Left ventricle myocardium inferior (tissue), 1 donor: ENCODE measurements around the gene CLCN1. TPM values are rescaled to one million over a fixed set of nuclear protein-coding genes. Genes with fewer than 3 reads are reported as not detected.

Experiments
- DNase-seq: peaks from one replicate; pipeline ENCODE4 v3.0.0-alpha.2; 2020
- H3K27ac ChIP-seq: fragments of 200-600 bp; replicated peaks from 2 replicates; pipeline ENCODE4 v1.8.0; 2021
- H3K27me3 ChIP-seq: fragments of 200-600 bp; 2 replicates; pipeline ENCODE4 v1.8.0; 2021; ENCODE audit warnings: low read depth
- H3K36me3 ChIP-seq: fragments of 200-600 bp; 2 replicates; pipeline ENCODE4 v1.8.0; 2021
- H3K4me1 ChIP-seq: fragments of 200-600 bp; 2 replicates; pipeline ENCODE4 v1.8.0; 2021
- H3K4me3 ChIP-seq: fragments of 200-600 bp; 2 replicates; pipeline ENCODE4 v1.8.0; 2021; ENCODE audit warnings: mild to moderate bottlenecking, moderate library complexity
- H3K9me3 ChIP-seq: fragments of 200-600 bp; replicated peaks from 2 replicates; pipeline ENCODE4 v1.8.0; 2021
- intact Hi-C: fragments of 100-400 bp; cut with micrococcal nuclease; formaldehyde crosslinking; loops from one replicate; pipeline ENCODE4 v1.11.0; 2022
- total RNA-seq: library from RNA; stranded (reverse); fragmentation: NEBNext Ultra II Directional; extraction: Animal tissue kit (Norgen Biotek cat#: 25700); gene quantifications from one replicate; pipeline ENCODE4 v1.2.1, GENCODE V29; 2021
- TF ChIP-seq, protein P1 (sequence below): fragments of 200-600 bp; IDR thresholded peaks from 2 replicates; pipeline ENCODE4 v1.8.0; 2021; ENCODE audit warnings: antibody characterized with exemption, mild to moderate bottlenecking, borderline replicate concordance
- donor health status: DM: no; HTN: yes; CAD: no; lungs with severe emphysema.

Gene CLCN1
- total RNA-seq, 1 donor from 2014 or later = not detected

DNA sequence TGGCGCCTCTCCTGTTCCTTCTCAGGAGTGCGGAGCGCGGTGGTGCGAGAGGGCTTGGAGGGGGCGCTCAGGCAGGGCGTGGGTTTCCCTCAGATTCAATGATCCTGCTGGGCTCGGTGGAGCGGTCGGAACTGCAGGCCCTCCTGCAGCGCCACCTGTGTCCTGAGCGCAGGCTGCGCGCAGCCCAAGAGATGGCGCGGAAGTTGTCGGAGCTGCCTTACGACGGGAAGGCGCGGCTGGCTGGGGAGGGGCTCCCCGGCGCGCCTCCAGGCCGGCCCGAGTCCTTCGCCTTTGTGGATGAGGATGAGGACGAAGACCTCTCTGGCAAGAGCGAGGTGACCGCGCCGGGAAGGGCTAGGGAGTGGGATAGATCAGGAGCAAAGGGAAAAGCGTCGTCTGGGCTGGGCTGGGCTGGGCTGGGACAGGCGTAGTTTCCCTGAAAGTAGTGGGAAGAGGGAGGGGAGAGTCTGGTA, 29.6 kb downstream of the CLCN1 start:
- TF ChIP-seq, protein P1, sequence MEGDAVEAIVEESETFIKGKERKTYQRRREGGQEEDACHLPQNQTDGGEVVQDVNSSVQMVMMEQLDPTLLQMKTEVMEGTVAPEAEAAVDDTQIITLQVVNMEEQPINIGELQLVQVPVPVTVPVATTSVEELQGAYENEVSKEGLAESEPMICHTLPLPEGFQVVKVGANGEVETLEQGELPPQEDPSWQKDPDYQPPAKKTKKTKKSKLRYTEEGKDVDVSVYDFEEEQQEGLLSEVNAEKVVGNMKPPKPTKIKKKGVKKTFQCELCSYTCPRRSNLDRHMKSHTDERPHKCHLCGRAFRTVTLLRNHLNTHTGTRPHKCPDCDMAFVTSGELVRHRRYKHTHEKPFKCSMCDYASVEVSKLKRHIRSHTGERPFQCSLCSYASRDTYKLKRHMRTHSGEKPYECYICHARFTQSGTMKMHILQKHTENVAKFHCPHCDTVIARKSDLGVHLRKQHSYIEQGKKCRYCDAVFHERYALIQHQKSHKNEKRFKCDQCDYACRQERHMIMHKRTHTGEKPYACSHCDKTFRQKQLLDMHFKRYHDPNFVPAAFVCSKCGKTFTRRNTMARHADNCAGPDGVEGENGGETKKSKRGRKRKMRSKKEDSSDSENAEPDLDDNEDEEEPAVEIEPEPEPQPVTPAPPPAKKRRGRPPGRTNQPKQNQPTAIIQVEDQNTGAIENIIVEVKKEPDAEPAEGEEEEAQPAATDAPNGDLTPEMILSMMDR = peak; percentile 58
- Histone ChIP-seq H3K27ac (no peak overlapping the region), H3K9me3 (no peaks in the 10 kb centered on the region), H3K4me1 (peaks cover 5% of the 10 kb centered on the region), H3K27me3 (peaks cover 57% of the 10 kb centered on the region), H3K36me3 (no peaks in the 10 kb centered on the region), H3K4me3 (peak overlapping the region; percentile 39)
- intact Hi-C loops = no loop called here
- DNase-seq = peak; percentile 29

DNA sequence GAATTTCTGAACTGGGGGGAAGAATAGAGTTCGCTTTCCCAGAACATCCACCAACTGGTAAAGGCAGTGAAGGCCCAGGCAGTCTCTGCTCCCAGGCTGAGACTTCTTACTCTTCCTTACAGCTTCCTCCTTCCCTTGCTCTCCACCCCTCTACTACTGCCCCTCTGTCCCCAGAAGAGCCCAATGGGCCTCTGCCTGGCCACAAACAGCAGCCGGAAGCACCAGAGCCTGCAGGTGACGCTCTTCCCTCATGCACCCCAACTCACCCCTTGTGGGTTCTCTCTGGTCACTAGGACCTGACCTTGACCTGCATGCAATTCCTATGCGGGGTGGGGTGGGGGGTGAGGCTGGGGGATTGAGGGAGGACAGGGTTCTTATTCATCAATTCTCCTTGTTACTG, 30.1 kb downstream of the CLCN1 start:
- Histone ChIP-seq H3K9me3 (no peaks in the 10 kb centered on the region), H3K4me3 (no peak overlapping the region), H3K36me3 (no peaks in the 10 kb centered on the region), H3K27ac (no peak overlapping the region), H3K27me3 (peaks cover 59% of the 10 kb centered on the region), H3K4me1 (peaks cover 5% of the 10 kb centered on the region)
- no peak for DNase-seq
- TF ChIP-seq, protein P1 = no peak
- intact Hi-C loops = no loop called here

DNA sequence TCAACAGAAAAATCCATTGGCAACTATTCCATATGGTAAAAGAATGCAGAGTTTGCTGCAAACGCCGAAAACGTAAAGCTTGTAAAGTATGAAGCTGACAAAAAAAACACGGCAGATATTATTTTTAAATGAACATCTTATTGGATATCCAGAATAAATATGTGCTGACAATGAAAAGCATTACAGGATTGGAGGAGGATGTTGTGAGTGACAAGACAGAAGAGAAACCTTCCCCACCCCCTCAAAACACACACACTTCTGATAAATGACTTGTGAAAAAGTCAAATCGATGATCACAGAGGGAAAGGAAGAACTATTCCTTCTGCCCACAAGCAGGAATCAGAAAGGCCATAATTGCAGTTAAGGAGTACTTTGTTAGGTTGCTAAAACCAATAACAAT, 32.0 kb downstream of the CLCN1 start:
- Histone ChIP-seq H3K27ac (no peak overlapping the region), H3K9me3 (no peaks in the 10 kb centered on the region), H3K36me3 (no peaks in the 10 kb centered on the region), H3K4me1 (peaks cover 5% of the 10 kb centered on the region), H3K4me3 (no peak overlapping the region), H3K27me3 (peaks cover 73% of the 10 kb centered on the region)
- TF ChIP-seq, protein P1 = no peak
- intact Hi-C loops = no loop called here
- DNase-seq = no peak

DNA sequence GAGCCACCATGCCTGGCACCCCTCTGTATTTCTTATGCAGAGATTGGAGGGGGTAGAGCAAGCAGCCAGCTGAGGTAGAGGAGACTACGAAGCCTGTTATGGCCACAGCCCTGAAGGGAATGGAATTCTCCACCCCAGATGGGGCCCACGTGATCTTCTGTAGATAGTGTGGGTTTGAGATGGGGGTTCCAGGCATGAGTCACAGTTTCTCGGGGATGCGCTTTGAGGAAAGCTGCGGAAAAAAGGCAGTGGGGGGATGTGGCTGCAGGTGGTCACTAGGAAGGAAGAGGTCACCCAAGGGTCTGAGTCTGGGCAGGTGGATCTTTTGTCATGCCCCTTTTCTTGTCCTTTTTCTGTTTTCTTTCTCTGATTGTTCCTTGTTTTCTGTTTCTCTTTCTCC, 35.1 kb downstream of the CLCN1 start:
- Histone ChIP-seq H3K27ac (no peak overlapping the region), H3K36me3 (no peaks in the 10 kb centered on the region), H3K9me3 (no peaks in the 10 kb centered on the region), H3K4me3 (no peak overlapping the region), H3K27me3 (peaks cover 63% of the 10 kb centered on the region), H3K4me1 (no peaks in the 10 kb centered on the region)
- intact Hi-C loops = no loop called here
- TF ChIP-seq, protein P1 = no peak
- no peak for DNase-seq

DNA sequence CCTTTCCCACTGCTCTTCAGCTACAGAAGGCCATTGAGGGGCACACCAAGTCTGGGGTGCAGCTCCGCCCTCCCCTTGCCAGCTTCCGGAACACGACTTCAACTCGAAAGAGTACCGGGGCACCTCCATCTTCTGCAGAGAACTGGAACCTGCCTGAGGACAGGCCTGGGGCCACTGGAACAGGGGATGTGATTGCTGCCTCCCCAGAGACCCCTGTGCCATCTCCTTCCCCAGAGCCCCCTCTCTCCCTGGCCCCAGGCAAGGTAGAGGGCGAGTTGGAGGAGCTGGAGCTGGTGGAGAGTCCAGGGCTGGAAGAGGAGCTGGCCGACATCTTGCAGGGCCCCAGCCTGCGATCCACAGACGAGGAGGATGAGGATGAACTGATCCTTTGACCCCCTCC, 35.7 kb downstream of the CLCN1 start:
- intact Hi-C loops = no loop called here
- no peak overlapping the region for H3K4me3 ChIP-seq
- no peaks in the 10 kb centered on the region for H3K4me1 ChIP-seq
- peaks cover 61% of the 10 kb centered on the region for H3K27me3 ChIP-seq
- no peaks in the 10 kb centered on the region for H3K9me3 ChIP-seq
- no peak for DNase-seq
- H3K36me3 ChIP-seq = no peaks in the 10 kb centered on the region
- H3K27ac ChIP-seq = no peak overlapping the region
- TF ChIP-seq, protein P1 = no peak

DNA sequence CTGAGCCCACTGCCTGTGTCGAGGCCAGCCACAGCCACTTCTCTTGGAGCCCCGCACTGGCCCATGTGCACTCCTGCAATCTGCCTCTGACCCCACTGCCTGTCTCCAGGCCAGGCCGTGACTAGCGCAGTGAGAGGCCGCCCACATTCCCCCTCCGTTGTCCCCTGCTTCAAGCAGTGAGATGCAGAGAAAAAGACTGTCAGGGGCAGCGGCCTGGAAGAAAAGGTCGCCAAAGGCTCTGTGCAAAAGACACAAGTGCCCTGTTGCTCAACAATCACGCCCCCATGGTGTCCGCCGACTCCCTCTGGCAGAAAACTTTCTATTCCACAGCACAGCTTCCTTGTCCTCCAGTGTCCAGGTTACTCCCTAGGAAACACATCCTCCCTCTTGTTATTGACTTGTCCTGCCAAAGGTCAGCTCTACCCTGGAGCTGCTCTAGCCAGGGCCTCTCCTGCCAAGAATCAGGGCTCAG, 36.7 kb downstream of the CLCN1 start:
- peaks cover 62% of the 10 kb centered on the region for H3K27me3 ChIP-seq
- H3K4me3 ChIP-seq = no peak overlapping the region
- no peaks in the 10 kb centered on the region for H3K4me1 ChIP-seq
- H3K36me3 ChIP-seq = no peaks in the 10 kb centered on the region
- TF ChIP-seq, protein P1 = no peak
- no peak overlapping the region for H3K27ac ChIP-seq
- H3K9me3 ChIP-seq = no peaks in the 10 kb centered on the region
- DNase-seq = no peak
- intact Hi-C loops = no loop called here
